PC-3 (cell line): ENCODE data around the gene CNPY1. TPM values are rescaled to one million over a fixed set of nuclear protein-coding genes. Genes with fewer than 3 reads are reported as not detected.

Source experiments
- ATAC-seq: fragments of 200-7000 bp; cut with Tn5 transposase; 2 replicates; pipeline ENCODE4 v1.9.1; 2020; ENCODE audit warnings: mild to moderate bottlenecking, moderate library complexity
- BruUV-seq: library from RNA; stranded (reverse); fragments of 400-500 nt; replicated peaks from 2 replicates; lab custom pipeline; 2021; lab: Mats Ljungman, UMichigan
- CTCF ChIA-PET: fragments of 300-600 bp; sonication (Branson Sonifier 250); formaldehyde crosslinking; loops from one replicate; lab custom pipeline; 2022; ENCODE audit warnings: antibody characterized with exemption; lab: Charles Lee
- POLR2A ChIA-PET: fragments of 300-600 bp; sonication (Branson Sonifier 250); formaldehyde crosslinking; loops from one replicate; lab custom pipeline; 2022; ENCODE audit warnings: antibody characterized with exemption; ENCODE audit not compliant: unreplicated experiment; lab: Charles Lee
- DNase-seq: peaks from one replicate; pipeline ENCODE4 v3.0.0-alpha.2; 2015
- H2AFZ ChIP-seq: fragments of 300-600 bp; sonication (generic); 2 replicates; pipeline ENCODE4 v1.6.0; 2016; ENCODE audit warnings: antibody characterized with exemption, low read length
- H3F3A ChIP-seq: fragments of 300-600 bp; sonication (generic); one replicate; pipeline ENCODE4 v1.6.0; 2017; ENCODE audit warnings: antibody characterized with exemption, low read length, control low read depth, mild to moderate bottlenecking; ENCODE audit not compliant: unreplicated experiment
- H3K27ac ChIP-seq: fragments of 300-600 bp; sonication (generic); 2 replicates; pipeline ENCODE4 v1.5.1; 2016; ENCODE audit warnings: mild to moderate bottlenecking, low read length
- H3K27me3 ChIP-seq: fragments of 300-600 bp; sonication (generic); 2 replicates; pipeline ENCODE4 v1.6.1; 2016; ENCODE audit warnings: low read length, mixed read lengths
- H3K36me3 ChIP-seq: fragments of 300-600 bp; sonication (generic); 2 replicates; pipeline ENCODE4 v1.6.1; 2016; ENCODE audit warnings: low read depth, mixed run types, low read length, mixed read lengths
- H3K4me1 ChIP-seq: fragments of 300-600 bp; sonication (generic); 2 replicates; pipeline ENCODE4 v1.5.1; 2016; ENCODE audit warnings: low read length; ENCODE audit not compliant: insufficient read depth
- H3K4me2 ChIP-seq: fragments of 300-600 bp; sonication (generic); 2 replicates; pipeline ENCODE4 v1.6.0; 2016; ENCODE audit warnings: low read length
- H3K4me3 ChIP-seq: fragments of 300-600 bp; sonication (generic); 2 replicates; pipeline ENCODE4 v1.5.1; 2016; ENCODE audit warnings: mild to moderate bottlenecking, low read length, mixed read lengths
- H3K79me2 ChIP-seq: fragments of 300-600 bp; sonication (generic); 2 replicates; pipeline ENCODE4 v1.6.1; 2017; ENCODE audit warnings: low read length, mixed read lengths
- H3K9ac ChIP-seq: fragments of 300-600 bp; sonication (generic); 2 replicates; pipeline ENCODE4 v1.6.0; 2016; ENCODE audit warnings: mild to moderate bottlenecking, low read length
- H3K9me2 ChIP-seq: fragments of 300-600 bp; sonication (generic); replicated peaks from 2 replicates; pipeline ENCODE4 v1.6.1; 2016; ENCODE audit warnings: mixed run types, low read length, mixed read lengths
- H3K9me3 ChIP-seq: fragments of 300-600 bp; sonication (generic); 2 replicates; pipeline ENCODE4 v1.6.1; 2016; ENCODE audit warnings: low read length, mixed read lengths
- H4K20me1 ChIP-seq: fragments of 300-600 bp; sonication (generic); 2 replicates; pipeline ENCODE4 v1.6.1; 2016; ENCODE audit warnings: low read length, mixed read lengths
- CTCF ChIP-seq: fragments of 300-600 bp; sonication (generic); conservative IDR thresholded peaks from 2 replicates; pipeline ENCODE4 v1.5.1; 2017; ENCODE audit warnings: antibody characterized with exemption, low read depth, mild to moderate bottlenecking, low read length
- EZH2 ChIP-seq: fragments of 300-600 bp; sonication (generic); IDR thresholded peaks from one replicate; pipeline ENCODE4 v1.6.1; 2017; ENCODE audit warnings: antibody characterized with exemption, mild to moderate bottlenecking, low read length; ENCODE audit not compliant: unreplicated experiment
- EZH2phosphoT487 ChIP-seq: fragments of 300-600 bp; sonication (generic); IDR thresholded peaks from 2 replicates; pipeline ENCODE4 v1.6.1; 2018; ENCODE audit warnings: mild to moderate bottlenecking, antibody characterized with exemption, low read length, borderline replicate concordance
- intact Hi-C: fragments of 100-400 bp; cut with micrococcal nuclease; formaldehyde crosslinking; loops from 2 replicates; pipeline ENCODE4 v1.9.0; 2023
- total RNA-seq: library from RNA; depleted of rRNA; stranded (reverse); fragments of >200 nt; gene quantifications from 2 replicates; pipeline ENCODE4 v1.2.3, GENCODE V29; 2014

The CNPY1 gene
- total RNA-seq, 1 experiment from 2014 or later, result not detected

GRCh38 chr7:155506854-155507337 is 39.5 kb downstream of the CNPY1 start:
- no peak for TF ChIP-seq CTCF
- no peak for TF ChIP-seq EZH2phosphoT487
- TF ChIP-seq EZH2, result no peak

GRCh38 chr7:155505422-155505793 is 41.0 kb downstream of the CNPY1 start:
- intact Hi-C loops, result no loop called here
- no peak for ATAC-seq
- Histone ChIP-seq H3K79me2 (no peaks in the 10 kb centered on the region), H3K9me2 (no peaks in the 10 kb centered on the region), H3F3A (no peaks in the 10 kb centered on the region), H3K9ac (no peak overlapping the region), H3K4me1 (no peaks in the 10 kb centered on the region), H3K27ac (no peak overlapping the region), H2AFZ (no peak overlapping the region), H3K4me2 (no peak overlapping the region), H4K20me1 (no peaks in the 10 kb centered on the region), H3K27me3 (peaks cover 100% of the 10 kb centered on the region), H3K9me3 (no peaks in the 10 kb centered on the region), H3K4me3 (no peak overlapping the region), H3K36me3 (no peaks in the 10 kb centered on the region)
- TF ChIP-seq CTCF (no peak), EZH2phosphoT487 (no peak), EZH2 (no peak)
- POLR2A ChIA-PET, result no interaction called here
- CTCF ChIA-PET, result no interaction called here
- no peak for DNase-seq
- no TSS peak for BruUV-seq

More at GRCh38 chr7:155506854-155507337, 39.5 kb downstream of the CNPY1 start:
- no TSS peak for BruUV-seq
- H3K9me2 ChIP-seq, result no peaks in the 10 kb centered on the region
- ATAC-seq (no peak), DNase-seq (no peak)
- no peak overlapping the region for H2AFZ ChIP-seq
- H3K79me2 ChIP-seq, result no peaks in the 10 kb centered on the region
- no peak overlapping the region for H3K27ac ChIP-seq
- H3K27me3 ChIP-seq, result peaks cover 100% of the 10 kb centered on the region
- no peaks in the 10 kb centered on the region for H3K4me1 ChIP-seq
- intact Hi-C loops, result no loop called here
- no peaks in the 10 kb centered on the region for H3K9me3 ChIP-seq
- no peak overlapping the region for H3K9ac ChIP-seq
- H3K4me2 ChIP-seq, result no peak overlapping the region
- no peaks in the 10 kb centered on the region for H3F3A ChIP-seq
- no peaks in the 10 kb centered on the region for H4K20me1 ChIP-seq
- H3K36me3 ChIP-seq, result no peaks in the 10 kb centered on the region
- ChIA-PET CTCF (no interaction called here), POLR2A (no interaction called here)
- no peak overlapping the region for H3K4me3 ChIP-seq

- no peak for ATAC-seq
- no peaks in the 10 kb centered on the region for H3K79me2 ChIP-seq
- H3K9me3 ChIP-seq, result no peaks in the 10 kb centered on the region
- ChIA-PET POLR2A (no interaction called here), CTCF (no interaction called here)
- no peak overlapping the region for H3K9ac ChIP-seq
- BruUV-seq, result no TSS peak
- intact Hi-C loops, result no loop called here
- no peaks in the 10 kb centered on the region for H3K36me3 ChIP-seq
- H3K4me1 ChIP-seq, result no peaks in the 10 kb centered on the region
- peaks cover 95% of the 10 kb centered on the region for H3K27me3 ChIP-seq
- DNase-seq, result no peak
- no peak overlapping the region for H2AFZ ChIP-seq
- H3K4me3 ChIP-seq, result no peak overlapping the region
- no peak for TF ChIP-seq CTCF
- no peak for TF ChIP-seq EZH2
- TF ChIP-seq EZH2phosphoT487, result no peak
- H3F3A ChIP-seq, result no peaks in the 10 kb centered on the region
- no peak overlapping the region for H3K27ac ChIP-seq
- H3K4me2 ChIP-seq, result no peak overlapping the region
- H3K9me2 ChIP-seq, result no peaks in the 10 kb centered on the region
- H4K20me1 ChIP-seq, result no peaks in the 10 kb centered on the region
Observed at GRCh38 chr7:155497149-155497901, 49.0 kb downstream of the CNPY1 start.
